Stimulated activated CD8-positive, alpha-beta memory T cell treated with anti-CD3 and anti-CD28 coated beads, Interleukin-7, amount 100 ng/mL, for 1 hour (primary cell): ENCODE data around the gene ISCA1.

Experiments
- DNase-seq, 2 donors: peaks; one replicate each; pipeline ENCODE4 v3.0.0-alpha.2; 2020; ENCODE audit warnings: low read depth in 2 of 2

The ISCA1 gene

DNA sequence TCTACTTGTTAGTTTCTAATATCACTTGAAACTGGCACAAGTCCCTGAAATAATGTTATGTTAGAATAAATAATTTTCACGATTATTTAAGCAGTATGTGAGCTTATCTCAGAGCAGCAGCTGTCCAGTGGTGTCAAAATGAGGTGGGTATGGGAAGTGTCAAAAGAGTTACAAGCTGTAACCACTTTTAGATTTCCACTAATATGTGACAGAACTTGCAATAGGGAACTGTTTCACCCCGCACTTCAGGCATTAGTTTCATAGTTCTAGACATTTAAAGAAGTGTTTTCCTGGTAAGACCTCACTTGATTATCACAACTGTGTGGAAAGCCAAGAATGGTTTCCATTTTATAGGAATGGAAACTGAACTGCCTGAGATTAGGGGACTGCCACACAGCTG is 2.9 kb upstream of the ISCA1 start:
- DNase-seq, result no peak

DNA sequence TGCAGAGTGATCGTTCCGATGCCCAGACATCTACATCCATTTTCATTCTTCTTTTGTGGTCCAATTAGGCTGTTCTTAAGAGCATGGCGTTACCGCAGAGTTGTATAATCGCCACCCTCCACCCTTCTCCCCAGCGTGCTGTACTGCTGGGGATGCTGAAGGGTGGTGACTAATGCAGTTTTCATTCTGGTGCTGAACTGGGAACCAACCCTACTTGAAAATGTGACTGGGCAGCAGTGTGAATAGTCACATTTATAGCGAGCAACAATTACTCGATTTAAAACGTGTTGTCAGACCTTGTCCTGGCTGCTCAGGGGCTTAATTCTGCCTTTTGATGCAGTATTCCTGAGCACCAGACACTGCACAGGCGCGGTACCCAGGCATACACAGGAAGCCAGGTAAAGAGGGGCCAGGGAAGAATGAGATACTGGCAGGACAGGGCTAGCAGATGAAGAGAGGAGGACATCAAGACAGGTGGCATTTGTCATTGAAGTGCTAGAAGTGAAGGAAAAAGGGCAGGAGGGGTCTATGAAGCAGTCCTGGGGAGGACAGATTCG is 719 bp upstream of the ISCA1 start:
- DNase-seq, result no peak

DNA sequence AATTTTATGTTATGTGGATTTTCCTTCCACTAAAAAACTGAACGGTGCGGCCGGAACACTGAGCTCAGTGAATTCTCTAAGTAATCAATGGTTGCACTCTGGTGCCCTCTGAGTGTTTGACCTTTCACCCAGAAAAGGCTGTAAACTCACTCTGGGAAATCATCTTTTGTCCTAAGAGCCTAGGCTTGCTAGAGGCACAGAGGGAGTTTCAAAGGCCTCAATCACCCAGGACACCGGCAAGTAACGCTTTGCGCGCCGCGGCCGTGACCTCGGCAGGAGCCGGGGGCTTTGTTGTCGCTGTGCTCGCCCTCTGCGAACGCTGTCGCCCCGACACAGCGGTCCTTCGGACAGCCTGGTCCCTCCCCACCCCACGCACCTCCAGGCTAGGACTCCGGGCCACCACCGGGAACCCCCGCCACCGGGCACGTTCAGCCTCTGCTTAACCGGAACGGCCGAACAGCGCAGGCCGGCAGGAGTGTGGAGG is 703 bp downstream of the ISCA1 start:
- no peak for DNase-seq

DNA sequence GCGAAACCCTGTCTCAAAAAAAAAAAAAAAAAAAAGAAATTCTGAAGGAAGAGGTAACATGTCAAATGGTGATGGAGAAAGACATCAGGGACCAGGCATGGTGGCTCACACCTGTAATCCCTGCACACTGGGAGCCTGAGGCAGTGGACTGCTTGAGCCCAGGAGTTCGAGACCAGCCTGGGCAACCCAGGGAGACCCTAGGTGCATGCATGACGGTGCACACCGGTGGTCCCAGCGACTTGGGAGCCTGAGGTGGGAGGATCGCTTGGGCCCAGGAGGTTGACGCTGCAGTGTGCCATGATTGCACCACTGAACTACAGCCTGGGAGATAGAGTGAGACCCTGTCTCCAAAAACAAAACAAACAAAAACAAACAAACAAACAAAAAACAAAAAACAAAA is 1.8 kb downstream of the ISCA1 start:
- no peak for DNase-seq

DNA sequence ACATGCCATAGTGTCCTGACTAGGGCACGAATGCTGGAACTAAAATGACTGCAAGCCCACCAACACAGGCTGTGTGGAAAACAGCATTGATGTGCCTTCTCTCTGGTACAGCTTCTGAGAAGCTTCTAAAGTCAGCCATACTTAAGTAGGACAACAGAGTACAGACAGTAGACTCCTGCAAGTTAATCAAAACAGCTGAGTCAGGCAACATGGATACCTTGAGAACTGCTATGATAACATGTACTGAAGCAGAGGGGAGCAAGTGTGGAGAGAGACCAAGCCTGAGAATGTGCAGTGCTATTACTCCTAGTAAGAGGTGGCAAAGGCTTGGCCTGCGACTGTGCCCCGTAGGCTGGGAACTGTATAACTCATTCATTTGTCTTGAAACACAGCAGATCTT is 2.5 kb downstream of the ISCA1 start:
- DNase-seq, result no peak

DNA sequence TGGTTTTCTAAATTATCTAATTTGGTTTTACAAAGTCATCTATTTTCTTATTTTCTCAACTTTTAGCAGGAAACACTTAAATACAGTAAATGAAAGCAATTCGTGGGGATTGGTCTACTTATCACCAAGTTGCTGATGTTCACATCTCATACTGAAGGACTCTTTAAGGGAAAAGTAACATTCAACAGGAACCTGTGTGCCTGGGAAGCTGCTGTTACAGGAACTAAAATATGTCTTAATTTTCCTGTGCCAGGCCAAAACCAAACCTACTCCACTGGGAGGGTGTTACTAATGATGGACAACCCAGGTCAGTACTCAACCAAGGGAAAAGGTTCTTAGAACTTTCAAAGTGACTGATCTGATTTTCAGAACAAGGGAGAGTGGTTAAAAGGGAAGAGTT is 5.3 kb downstream of the ISCA1 start:
- no peak for DNase-seq

DNA sequence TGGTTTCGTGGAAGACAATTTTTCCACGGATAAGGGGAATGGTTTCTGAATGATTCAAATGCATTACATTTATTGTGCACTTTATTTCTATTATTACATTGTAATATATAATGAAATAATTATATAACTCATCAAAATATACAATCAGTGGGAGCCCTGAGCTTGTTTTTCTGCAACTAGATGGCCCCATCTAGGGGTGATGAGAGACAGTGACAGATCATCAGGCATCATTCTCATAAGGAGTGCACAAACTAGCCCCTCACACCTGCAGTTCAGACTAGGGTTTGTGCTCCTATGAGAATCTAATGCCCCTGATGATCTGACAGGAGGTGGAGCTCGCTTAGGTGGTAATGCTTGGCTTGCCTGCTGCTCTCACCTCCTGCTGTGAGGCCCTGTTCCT is 6.4 kb downstream of the ISCA1 start:
- DNase-seq, result no peak

DNA sequence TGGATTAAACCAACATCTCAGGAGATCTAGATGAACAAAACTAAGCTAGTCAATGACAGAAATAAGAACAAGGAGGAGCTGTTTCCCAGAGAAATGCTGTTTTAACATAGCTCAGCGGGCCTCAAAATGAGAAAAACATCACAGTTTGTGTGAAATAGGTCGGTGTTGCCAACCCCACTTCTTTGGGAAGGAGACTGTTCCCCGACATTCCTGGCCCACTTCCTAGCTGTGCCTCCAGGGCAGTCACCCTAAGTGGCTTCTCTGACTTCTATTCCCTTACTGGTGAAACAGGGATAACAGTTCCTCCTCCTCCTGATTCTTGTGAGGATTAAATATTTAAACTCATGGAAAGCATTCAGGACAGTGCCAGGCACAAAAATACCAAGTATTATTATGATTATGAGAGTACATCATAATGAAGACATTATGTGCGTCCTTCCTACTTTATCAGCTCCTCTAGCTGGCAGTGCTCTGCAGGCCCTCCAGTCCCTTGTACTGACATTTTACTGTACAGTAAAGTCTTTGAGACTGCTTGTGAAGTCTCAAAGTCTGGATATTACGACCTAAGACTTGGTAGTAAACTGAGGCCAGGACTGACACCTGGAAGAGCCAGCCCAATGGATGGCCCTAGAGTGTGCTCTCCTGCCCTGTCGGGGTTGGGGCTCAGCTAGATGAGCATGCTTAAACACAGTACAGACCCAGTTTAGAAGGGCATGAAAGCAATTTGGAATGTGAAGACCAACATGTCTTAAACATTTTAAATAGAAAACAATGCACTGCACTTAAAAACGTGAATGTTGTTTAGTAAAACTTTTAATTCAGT is 7.3 kb downstream of the ISCA1 start:
- DNase-seq, result no peak

DNA sequence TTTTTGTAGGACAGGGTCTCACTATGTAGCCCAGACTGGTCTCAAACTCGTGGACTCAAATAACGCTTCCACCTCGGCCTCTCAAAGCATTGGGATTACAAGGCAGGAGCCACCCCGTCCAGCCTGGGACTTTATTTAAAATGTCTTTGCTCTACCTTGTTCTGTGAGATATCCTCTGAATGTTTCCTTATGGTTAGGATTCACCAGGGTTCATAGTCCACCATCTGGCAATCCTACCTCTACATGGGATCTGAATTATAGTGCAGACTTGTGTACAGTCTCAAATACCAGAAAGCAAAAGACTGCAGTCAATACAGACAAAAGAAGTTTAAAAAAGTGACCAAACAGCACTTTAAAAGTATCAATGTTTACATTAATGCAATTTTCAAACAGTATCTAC is 10.1 kb downstream of the ISCA1 start:
- DNase-seq, result no peak

DNA sequence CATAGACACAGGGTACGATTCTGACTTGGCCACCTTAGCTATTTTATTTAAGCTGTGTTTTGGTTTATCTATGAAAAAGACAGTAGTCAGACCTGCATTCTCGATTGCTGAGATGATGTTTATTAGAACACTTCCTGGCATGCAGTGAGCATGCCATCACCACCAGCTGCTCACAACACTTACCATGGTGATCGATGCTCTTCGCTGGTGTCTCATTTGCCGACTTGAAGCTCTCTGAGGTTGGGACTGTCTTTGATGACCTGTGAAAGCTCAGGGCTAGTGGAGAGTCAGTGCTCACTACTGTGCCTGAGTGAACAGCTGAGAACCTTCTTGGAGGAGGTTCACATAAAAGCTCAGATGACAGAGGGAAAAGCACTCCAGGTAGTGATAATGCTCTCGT is 18.5 kb downstream of the ISCA1 start:
- DNase-seq, result no peak

DNA sequence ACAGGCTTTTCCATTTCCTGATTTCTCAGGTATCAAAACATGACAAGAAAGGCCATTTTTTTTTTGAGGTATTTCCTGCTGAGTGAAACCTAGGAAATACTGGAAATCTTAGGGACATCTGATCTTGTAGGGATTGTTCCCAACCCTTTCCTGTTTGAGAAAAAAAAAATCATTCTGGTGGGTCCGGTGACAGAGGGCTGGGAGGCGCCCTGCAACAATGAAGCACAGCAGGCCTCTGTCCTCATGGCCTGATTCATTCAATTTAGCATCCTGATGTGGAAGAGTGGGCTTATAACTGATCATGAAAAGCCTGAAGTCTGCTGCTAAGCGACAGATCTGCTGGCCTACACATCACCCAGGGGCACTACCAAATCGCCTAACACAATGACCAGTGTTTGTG is 19.8 kb downstream of the ISCA1 start:
- DNase-seq, result no peak

DNA sequence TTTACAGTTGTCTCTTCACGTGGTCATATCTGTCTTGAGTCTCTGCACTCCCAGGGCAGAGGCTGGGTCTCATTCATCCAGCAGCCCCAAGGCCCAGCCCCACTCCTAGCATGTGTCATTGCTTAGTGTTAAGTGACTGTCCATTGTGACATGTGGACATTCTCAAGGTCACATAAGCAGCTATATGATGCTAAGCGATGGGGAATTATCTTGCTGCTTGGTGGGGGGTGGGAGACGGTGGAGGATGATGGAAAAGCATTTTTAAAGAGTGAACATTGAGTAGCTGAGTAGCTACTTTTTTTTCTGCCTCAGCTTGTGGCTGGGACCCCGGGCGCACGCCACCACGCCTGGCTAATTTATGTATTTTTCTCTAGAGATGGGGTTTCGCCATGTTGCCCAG is 22.8 kb downstream of the ISCA1 start, which contains the start of gene C9orf153:
Gene C9orf153, minus strand, starts transcription at position 101 of the 400 bp plus-strand sequence. CDS start 30,054 bp downstream, outside the sequence.
- DNase-seq, result no peak

DNA sequence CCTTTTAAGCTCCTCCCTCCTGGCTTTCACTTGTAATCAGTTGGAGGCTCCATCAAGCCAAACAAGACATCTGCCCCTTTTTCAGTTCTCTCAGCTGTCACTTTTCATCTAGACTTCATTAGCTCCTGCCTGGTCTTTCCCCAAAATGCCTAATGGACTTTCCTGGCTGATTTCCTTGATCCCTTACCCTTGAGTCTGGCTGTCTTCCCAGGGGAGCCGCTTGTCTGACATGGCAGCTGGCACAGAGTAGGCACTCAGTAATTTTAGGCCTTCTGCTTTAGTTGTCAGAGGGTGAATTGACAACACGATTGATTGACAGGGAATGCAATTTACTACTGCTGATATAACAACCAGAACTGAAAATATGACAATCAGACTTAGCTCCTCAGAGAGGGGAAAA is 24.9 kb downstream of the ISCA1 start:
- DNase-seq, result no peak

DNA sequence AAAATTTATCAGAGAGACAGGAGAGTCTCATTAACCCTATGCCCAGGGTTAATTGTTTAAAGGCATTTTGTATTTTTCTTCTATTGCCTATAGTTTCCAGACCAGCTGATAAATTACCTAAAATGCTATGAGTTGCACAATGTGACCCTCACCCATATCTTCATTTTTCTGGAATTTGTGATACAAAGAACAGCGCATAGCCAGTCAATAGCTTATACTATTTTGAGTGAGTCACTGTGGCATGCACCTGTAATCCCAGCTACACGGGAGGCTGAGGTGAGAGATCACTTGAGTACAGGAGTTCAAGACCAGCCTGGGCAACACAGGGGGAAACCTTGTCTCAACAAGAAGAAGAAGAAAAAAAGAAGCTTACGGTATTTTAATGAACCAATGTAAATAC is 25.7 kb downstream of the ISCA1 start:
- no peak for DNase-seq

DNA sequence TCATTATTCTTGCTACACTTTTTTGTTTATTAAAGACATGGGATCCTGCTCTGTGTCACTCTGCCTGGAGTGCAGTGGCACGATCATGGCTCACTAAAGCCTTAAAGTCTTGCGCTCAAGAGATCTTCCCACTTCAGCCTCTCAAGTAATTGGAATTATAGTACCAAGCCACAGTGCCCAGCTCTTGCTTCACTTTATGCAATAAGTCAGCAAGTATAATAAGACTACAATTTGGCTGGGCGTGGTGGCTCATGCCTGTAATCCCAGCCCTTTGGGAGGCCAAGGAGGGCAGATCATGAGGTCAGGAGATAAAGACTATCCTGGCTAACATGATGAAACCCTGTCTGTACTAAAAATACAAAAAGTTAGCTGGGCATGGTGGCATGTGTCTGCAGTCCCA is 28.8 kb downstream of the ISCA1 start:
- no peak for DNase-seq

DNA sequence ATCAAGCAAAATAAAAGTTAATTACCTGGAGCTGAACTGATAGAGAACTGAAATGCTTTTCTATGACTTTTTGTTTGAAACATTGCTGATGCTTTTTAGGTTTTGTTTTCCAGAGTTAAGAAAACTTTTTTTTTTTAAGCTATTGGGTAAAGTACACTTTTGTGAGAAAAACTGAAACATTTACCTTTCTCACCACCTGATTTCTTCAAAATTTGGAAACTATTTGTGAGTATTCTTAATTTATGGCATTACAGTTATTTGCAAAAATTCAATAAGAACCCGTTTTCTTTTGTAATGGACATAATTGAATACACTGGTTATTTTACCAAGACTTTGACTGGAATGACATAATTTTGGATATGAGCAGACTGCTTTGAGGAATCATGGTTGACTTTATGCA is 29.5 kb downstream of the ISCA1 start:
- DNase-seq, result no peak

DNA sequence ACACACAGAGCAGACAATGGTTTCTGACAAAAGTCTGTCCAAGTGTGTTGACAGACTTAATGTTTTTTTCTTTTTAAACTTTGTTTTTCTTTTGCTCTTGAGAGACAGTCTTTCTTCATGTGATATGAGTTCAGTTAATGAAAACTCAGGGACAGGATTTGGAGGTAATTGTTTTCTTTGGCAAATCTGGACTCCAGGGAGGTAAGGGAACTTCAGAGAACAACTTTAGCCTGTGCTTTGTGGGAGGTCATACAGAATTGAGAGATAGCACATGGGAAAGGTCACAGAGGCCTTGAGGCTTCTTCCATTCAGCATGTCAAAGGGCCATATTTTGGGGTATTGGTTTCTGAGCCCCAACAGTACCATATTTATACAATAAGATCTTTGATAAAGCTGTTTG is 32.2 kb downstream of the ISCA1 start:
- DNase-seq, result no peak

DNA sequence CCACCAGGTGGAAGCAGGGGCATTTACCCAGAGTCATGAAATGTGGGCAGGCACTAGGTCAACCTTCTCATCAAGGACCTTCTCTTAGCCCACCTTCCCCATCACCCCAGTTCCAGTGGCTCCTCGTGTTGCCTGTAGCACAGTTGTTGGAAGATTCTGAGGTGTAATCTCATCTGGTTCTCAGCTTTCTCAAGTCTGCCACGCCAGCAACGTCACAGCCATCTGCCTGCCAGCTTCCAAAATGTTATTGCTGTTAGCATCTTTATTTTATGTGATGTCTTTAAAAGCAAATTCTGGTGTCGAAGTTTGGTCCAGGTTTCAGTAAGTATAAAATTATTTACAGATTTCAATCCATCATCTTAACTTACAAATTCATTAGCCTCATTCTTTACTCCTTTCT is 33.6 kb downstream of the ISCA1 start:
- no peak for DNase-seq

DNA sequence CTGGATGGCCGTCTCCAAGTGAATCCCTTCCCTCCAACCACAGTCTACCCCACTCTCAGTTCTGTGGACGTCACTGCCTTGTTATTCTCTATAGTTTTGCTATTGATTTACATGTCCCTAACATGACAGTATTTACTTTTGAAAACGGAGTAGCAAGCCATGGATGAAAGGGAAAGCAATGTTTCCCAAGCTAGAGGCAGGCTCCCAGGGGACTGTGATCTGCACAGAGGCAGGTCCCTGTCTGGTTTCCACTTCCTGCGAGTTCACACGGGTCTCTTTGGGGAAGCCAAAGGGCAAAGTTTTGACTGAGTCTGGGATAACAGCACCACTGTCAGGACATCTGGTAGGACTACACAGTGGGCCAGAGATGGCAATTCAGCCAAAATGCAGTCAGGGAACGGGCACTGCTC is 35.6 kb downstream of the ISCA1 start:
- no peak for DNase-seq

DNA sequence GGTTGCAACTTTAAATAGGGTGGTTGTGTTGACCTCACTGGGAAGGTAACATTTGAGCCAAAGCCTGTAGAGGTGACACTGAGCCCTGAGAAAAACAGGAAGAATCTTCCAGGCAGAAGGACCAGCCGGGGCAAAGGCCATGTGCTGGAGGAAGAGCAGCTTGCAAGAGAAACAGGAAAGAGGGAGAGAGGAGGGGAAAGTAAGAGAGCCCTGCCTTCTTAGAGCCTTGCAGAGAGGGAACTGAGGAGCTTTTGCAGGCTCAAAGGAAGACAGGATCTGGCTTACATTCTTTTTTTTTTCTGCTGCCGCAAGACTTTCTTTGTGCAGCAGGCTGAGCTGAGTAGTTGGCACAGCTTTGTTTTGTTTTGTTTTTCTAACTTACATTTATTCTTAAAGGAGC is 40.3 kb downstream of the ISCA1 start:
- no peak for DNase-seq

DNA sequence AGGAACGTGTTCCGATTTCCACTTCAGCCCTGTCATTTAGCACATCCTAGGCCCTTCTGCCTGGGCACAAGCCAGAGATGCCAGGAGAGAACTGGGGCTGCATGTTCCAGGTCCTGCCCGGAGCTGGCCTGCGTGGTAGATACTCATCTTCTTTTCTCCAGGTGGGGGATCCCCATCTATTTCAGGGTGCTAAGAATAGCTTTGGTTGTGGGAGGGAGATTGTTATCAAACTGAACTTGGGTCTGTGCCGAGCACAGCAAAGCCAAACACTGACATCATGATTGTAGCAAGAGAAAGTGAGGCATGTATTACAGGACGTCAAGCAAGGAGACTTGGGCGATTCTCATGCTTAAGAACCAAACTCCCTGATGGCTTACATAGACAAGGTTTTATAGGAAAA is 41.1 kb downstream of the ISCA1 start:
- DNase-seq, result no peak

DNA sequence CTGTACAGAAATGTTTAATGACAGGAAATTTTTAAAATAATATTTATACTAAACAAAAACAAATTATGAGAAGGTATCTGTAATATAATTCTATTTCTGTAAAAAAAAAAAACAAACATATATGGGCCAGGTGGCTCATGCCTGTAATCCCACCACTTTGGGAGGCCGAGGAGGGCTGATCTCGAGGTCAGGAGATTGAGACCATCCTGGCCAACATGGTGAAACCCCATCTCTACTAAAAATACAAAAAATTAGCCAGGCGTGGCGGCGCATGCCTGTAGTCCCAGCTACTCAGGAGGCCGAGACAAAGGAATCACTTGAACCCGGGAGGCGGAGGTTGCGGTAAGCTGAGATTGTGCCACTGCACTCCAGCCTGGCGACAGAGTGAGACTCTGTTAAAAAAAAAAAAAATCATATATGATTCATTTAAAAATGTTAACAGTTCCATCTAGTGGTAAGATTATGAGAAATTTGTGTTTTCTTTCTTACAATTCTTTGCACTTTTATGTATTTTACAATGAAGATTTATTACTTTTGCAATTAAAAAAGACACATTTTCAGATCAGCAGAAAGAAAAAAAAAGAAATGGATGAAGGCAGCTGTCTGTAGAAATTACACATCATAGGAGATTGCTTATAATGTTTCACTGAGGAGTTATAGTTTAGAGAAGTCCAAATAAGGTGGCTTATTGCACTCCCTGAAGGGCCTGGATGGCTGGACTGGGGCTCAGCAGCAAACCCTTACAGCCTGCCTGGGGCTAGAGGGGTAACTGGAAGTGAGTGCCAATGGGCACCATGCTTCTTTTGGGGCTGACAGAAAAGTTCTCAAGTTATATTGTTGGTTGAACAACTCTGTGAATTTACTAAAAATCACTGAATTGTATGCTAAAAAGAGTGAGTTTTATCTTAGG is 43.2 kb downstream of the ISCA1 start:
- no peak for DNase-seq

DNA sequence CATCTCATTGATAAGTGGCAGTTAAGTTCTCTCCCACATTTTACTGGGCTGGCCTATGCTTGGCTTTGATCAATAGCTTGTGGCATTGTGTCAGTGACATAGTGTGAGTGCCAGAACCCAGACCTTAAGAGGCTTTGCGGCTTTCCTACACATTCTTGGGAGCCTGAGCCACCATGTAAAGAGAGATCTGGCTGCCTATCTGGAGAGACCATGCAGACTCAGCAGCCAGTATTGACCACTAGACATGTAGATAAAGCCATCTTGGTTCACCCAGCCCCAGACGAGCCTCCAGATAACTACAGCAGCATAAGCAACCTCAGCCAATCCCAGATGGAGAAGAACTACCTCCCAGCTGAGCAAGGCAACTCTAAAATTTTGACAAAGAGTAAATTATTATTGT is 51.5 kb downstream of the ISCA1 start:
- DNase-seq, result no peak
